Measurements from ENCODE around the gene FGD5.

DNA sequence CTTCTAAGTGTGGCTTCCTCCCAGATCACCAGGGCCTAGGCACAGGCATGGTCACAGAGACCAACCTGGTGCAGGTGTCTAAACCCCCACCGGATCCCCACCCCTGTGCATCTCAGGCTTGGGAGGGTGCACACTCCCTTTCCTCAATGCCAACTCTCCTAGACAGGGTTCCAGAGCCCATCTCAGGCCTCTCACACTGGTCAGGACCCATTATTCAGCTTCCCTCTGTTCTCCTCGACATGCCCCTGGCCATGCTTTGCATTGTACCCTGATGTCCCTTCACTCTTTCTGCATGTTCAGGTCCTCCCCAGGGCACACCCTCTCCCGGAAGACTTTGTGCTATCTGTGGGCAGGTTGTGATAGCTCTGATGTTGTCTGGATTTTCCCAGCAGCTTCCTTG is 23.5 kb downstream of the FGD5 start:
- TF ChIP-seq, protein P1, sequence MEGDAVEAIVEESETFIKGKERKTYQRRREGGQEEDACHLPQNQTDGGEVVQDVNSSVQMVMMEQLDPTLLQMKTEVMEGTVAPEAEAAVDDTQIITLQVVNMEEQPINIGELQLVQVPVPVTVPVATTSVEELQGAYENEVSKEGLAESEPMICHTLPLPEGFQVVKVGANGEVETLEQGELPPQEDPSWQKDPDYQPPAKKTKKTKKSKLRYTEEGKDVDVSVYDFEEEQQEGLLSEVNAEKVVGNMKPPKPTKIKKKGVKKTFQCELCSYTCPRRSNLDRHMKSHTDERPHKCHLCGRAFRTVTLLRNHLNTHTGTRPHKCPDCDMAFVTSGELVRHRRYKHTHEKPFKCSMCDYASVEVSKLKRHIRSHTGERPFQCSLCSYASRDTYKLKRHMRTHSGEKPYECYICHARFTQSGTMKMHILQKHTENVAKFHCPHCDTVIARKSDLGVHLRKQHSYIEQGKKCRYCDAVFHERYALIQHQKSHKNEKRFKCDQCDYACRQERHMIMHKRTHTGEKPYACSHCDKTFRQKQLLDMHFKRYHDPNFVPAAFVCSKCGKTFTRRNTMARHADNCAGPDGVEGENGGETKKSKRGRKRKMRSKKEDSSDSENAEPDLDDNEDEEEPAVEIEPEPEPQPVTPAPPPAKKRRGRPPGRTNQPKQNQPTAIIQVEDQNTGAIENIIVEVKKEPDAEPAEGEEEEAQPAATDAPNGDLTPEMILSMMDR (IDR thresholded peaks at IDR 0.05): no peak
- TF ChIP-seq EZH2 (IDR thresholded peaks at IDR 0.05; ENCODE audit: borderline replicate concordance, insufficient read depth, low read depth, low read length, poor library complexity, severe bottlenecking): no peak
